Lower leg skin (tissue), 4 donors: ENCODE measurements around the gene OR10C1. TPM values are rescaled to one million over a fixed set of nuclear protein-coding genes. Genes with fewer than 3 reads are reported as not detected.

ENCODE experiments used
- DNase-seq, 2 donors: peaks; one replicate each; pipeline ENCODE4 v3.0.0-alpha.2; 2019; ENCODE audit warnings: low spot score in 2 of 2
- H3K4me3 ChIP-seq: fragments of 200-600 bp; sonication (generic); 2 replicates; pipeline ENCODE4 v1.5.1; 2017; ENCODE audit warnings: mild to moderate bottlenecking, low read depth; ENCODE audit not compliant: poor library complexity, severe bottlenecking
- POLR2A ChIP-seq, 2 donors: fragments of 450-650 bp; IDR thresholded peaks; one replicate each; pipeline ENCODE4 v1.6.1; 2016 to 2017; ENCODE audit warnings: antibody characterized with exemption in 2 of 2, mild to moderate bottlenecking in 1 of 2, moderate library complexity in 1 of 2
- WGBS, 2 donors: methylation state at CpG; one replicate each; pipeline ENCODE4 v1.1.5; 2018; 5-methylcytosine and 5-hydroxymethylcytosine counted together
- intact Hi-C: fragments of 100-400 bp; cut with DNase I; formaldehyde crosslinking; loops from one replicate; pipeline ENCODE4 v1.15.0; 2023; ENCODE audit warnings: low total_unique reads
- total RNA-seq, 4 donors: library from RNA; depleted of rRNA; stranded (reverse); fragments of >200 nt; gene quantifications; one replicate each; pipeline ENCODE4 v1.1.0, GENCODE V29; 2016
- TF ChIP-seq, protein P1 (sequence below), 3 donors: fragments of 450-650 bp; IDR thresholded peaks; one replicate each; pipeline ENCODE4 v1.5.1; 2016; ENCODE audit warnings: antibody characterized with exemption in 3 of 3, mild to moderate bottlenecking in 3 of 3, moderate library complexity in 2 of 3

OR10C1 gene
- total RNA-seq, 4 donors from 2014 or later, result not detected

DNA sequence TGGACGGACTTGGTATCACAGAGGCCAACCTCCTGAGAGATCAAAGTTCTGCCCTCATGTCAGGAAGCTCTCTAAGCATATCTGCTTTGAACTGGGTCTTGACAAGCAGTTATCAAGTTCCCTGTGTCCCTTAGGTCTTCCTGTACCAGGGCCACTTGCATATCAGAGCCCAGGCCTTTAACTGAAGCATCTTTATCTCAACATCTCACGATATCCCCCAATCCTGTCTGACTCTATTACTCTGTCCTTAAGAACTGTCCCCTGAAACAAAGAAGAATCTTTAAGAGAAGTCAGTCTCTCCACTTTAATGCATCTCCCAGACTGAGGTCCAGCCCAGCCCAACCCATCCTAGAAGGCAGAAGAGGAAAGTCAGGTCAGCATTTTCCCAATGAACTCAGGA, 40.5 kb downstream of the OR10C1 start:
- no peak for DNase-seq
- TF ChIP-seq POLR2A (IDR thresholded peaks at IDR 0.05), result no peak
- TF ChIP-seq, protein P1, sequence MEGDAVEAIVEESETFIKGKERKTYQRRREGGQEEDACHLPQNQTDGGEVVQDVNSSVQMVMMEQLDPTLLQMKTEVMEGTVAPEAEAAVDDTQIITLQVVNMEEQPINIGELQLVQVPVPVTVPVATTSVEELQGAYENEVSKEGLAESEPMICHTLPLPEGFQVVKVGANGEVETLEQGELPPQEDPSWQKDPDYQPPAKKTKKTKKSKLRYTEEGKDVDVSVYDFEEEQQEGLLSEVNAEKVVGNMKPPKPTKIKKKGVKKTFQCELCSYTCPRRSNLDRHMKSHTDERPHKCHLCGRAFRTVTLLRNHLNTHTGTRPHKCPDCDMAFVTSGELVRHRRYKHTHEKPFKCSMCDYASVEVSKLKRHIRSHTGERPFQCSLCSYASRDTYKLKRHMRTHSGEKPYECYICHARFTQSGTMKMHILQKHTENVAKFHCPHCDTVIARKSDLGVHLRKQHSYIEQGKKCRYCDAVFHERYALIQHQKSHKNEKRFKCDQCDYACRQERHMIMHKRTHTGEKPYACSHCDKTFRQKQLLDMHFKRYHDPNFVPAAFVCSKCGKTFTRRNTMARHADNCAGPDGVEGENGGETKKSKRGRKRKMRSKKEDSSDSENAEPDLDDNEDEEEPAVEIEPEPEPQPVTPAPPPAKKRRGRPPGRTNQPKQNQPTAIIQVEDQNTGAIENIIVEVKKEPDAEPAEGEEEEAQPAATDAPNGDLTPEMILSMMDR (IDR thresholded peaks at IDR 0.05), result no peak
- H3K4me3 ChIP-seq, result no peak overlapping the region
- intact Hi-C loops, result no loop called here
- WGBS, 2 donors, result 73 to 84% methylated on average over 2 of the region's 2 CpGs

DNA sequence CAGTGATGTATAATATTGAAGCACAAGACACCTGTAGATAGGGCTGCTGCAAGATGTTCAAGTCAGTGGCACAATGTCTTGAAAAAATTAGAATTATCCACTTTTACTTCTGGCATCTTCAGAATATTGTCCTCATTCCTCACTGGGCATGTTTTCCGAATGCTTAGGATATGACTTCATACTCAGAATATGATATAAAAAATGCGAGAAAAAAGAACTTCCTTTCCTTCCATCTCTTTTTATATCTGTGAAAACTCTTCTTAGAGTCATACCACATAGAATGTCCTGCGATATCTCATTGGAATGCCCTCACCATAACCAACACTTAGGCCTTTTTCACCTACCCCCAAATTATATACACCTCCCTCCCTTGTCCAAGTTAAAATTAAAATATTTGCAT, 44.1 kb downstream of the OR10C1 start:
- DNase-seq, result no peak
- no peak for TF ChIP-seq POLR2A (IDR thresholded peaks at IDR 0.05)
- TF ChIP-seq, protein P1 (IDR thresholded peaks at IDR 0.05), result no peak
- intact Hi-C loops, result no loop called here
- WGBS, 2 donors, result 72 to 74% methylated on average over 3 of the region's 3 CpGs
- no peak overlapping the region for H3K4me3 ChIP-seq

DNA sequence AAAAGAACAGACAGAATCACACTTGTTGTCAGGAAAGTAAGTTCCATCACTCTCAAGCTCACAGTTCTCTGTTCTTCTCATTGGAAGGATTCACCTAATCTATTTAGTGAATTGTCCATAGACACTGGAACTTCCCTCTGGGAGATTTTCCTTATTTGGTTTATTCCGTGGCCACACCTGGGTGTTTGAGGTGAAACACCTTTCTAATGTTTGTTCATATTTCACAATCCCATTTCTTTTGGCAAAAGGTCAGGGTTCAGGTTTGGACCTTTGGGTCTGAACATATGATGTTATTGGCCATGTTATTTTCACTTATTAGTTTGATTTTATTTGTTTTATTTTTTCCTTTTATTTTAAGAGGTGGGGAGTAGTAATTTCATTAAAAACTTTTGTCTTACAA, 44.6 kb downstream of the OR10C1 start:
- WGBS, 2 donors, result 68 to 78% methylated on average over 1 of the region's 1 CpG
- DNase-seq, result no peak
- no peak overlapping the region for H3K4me3 ChIP-seq
- TF ChIP-seq, protein P1 (IDR thresholded peaks at IDR 0.05), result no peak
- TF ChIP-seq POLR2A (IDR thresholded peaks at IDR 0.05), result no peak
- intact Hi-C loops, result no loop called here

DNA sequence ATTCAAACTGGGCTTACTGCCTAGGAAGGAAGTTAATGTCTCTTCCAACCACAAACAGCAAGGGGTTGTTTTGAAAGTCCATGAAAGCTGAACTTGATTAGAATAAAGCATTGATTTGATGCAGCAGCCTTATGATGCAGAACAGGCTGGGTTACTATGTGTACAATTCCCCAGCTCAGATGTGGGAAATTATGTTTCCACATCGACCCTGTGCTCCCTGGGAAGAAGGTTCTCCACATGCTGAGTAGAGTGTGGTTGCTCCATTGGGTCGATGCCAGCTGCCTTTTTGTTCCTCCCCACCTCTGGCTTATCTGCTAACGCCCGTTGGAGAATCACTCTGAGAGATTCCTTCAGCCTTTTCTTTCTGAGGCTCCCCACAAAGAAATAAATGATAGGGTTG, 47.5 kb downstream of the OR10C1 start:
- intact Hi-C loops, result no loop called here
- no peak overlapping the region for H3K4me3 ChIP-seq
- TF ChIP-seq, protein P1 (IDR thresholded peaks at IDR 0.05), result no peak
- no peak for TF ChIP-seq POLR2A (IDR thresholded peaks at IDR 0.05)
- 47 to 63% methylated on average over 4 of the region's 4 CpGs for WGBS, 2 donors
- DNase-seq, result no peak

DNA sequence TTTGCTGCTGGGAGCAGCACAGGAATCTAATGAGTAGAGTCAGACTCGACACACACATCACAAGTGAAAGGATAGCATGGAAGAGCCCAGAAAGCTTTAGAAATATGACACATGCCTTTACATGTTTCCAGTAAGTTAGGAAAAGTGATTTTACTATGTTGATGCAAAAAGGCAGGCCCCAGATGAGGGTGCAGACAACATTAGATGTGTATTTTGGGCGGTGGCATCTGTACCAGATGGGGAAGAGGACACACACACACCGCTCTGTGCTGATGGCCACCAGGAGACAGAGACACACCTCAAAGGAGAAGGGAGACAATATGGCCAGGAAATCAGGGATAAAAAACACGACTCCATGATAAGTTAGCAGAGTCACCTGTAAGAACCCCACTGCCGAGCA, 48.0 kb downstream of the OR10C1 start:
- intact Hi-C loops, result no loop called here
- whole genome bisulfite sequencing, 2 donors, result 65 to 68% methylated on average over 5 of the region's 5 CpGs
- H3K4me3 ChIP-seq, result no peak overlapping the region
- no peak for DNase-seq
- TF ChIP-seq POLR2A (IDR thresholded peaks at IDR 0.05), result no peak

DNA sequence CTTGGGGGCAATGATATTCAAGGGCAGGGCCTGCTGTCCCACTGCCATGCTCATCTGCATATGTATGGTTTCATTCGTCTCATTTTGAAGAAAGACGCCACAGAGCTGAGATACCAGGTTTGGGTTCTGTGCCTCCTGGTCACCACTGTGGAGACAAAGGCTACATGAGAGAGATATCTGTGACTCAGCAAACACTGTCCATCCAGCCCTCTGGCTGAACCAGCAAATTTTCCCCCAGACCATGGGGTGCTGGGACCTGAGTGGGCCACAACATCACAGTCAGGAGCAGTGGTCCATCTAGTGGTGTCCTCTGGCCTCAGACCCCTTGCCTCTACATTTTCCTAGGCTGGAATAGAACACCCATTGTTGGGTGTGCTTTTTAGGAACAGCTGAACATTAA, 48.6 kb downstream of the OR10C1 start, which contains the start of gene MAS1L:
Gene MAS1L (minus strand): TSS at position 297 of the 400 bp plus-strand sequence. CDS start 54 bp downstream, at position 243.
- TF ChIP-seq, protein P1 (IDR thresholded peaks at IDR 0.05), result no peak
- TF ChIP-seq POLR2A (IDR thresholded peaks at IDR 0.05), result no peak
- DNase-seq, result no peak
- intact Hi-C loops, result no loop called here
- 76 to 95% methylated on average over 2 of the region's 2 CpGs for WGBS, 2 donors
- H3K4me3 ChIP-seq, result no peak within 1 kb of the TSS
